GM18520 (cell line): ENCODE results near the gene CAMK2A.

Source experiments
- ATAC-seq: cut with Tn5 transposase; IDR thresholded peaks from one replicate; pipeline ENCODE4 v1.9.1; 2021; ENCODE audit not compliant: unreplicated experiment

The CAMK2A gene

GRCh38 chr5:150279330-150280020, 10.1 kb downstream of the CAMK2A start:
- ATAC-seq = no peak

DNA sequence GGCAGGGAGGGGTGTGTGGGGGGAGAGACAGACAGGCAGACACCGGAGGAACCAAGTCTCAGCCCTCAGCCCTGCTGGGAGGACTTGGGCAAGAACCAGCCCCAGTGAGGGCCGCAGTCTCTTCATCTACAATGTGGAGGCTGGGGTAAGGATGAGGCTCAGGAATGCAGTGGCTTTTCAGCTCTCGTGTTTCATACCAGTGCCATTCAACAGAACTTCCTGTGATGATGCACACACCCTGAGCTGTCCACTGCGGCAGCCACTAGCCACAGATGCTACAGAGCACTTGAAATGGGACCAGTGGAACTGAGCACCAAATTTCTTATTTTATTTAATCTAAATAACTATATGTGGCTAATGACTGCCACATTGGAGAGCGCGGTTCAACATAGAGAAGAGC, 10.7 kb downstream of the CAMK2A start:
- ATAC-seq = no peak

GRCh38 chr5:150278046-150278730, 11.4 kb downstream of the CAMK2A start:
- no peak for ATAC-seq

- ATAC-seq = no peak
These were observed 12.5 kb downstream of the CAMK2A start for GRCh38 chr5:150277043-150277442.

DNA sequence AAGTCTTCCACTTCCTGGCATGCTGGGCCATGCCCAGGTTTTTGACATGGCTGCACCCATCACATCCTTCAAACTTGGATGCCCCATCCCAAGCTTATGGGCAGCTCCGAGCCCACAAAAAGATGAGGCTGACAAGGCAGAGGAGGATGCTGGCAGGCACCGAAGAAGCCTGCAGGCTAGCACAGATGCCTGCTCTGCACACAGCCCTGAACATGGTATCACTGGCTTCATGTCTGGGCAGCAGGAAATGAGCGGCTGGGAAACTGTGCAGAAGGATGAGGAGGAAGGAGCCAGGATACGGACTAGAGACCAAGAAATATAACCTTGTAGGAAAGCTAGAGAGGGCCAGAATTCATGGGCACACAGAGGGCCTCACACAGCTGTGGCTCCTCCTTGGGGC, 14.8 kb downstream of the CAMK2A start:
- no peak for ATAC-seq

- no peak for ATAC-seq
These were observed 17.0 kb downstream of the CAMK2A start for GRCh38 chr5:150272531-150272930.

- ATAC-seq = no peak
These were observed 17.6 kb downstream of the CAMK2A start for GRCh38 chr5:150271923-150272322.

GRCh38 chr5:150271296-150271692, 18.3 kb downstream of the CAMK2A start:
- ATAC-seq = no peak

DNA sequence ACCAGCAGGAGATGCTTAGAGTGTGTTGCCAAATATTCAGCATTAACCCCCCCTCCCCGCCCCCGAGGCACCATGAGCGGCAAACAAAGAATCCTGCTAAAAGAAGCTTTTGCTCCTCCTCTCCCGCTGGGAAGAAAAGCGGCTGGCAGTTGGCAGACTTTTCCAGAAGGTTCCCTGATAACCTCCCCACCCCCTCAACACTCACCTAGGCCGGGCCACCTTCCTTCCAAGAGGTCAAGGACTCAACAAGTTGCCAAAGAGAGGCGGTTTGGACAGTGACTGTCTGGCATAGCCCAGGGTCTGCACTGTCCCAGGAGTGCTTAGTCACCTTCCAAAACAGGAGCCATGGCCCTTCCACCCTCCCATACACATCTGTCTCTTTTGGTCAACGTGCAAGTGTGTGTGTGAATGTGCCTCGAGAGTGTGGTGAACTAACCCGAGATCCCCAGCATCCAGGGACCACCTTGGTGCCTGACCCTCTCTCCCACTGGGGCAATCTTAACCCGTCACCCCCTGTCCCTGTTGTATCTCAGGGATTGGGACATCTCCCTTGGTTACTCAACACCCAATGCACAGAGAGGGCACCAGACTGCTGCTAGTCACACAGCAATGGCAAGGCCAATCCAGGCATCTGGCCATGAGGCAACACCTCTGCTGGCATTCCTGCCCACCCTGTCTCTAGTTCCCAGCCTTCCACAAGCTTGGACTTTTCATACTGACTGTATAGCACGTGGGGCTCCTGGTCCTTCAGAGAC, 18.9 kb downstream of the CAMK2A start:
- no peak for ATAC-seq

- ATAC-seq = no peak
These were observed 22.7 kb downstream of the CAMK2A start for GRCh38 chr5:150266871-150267291.

DNA sequence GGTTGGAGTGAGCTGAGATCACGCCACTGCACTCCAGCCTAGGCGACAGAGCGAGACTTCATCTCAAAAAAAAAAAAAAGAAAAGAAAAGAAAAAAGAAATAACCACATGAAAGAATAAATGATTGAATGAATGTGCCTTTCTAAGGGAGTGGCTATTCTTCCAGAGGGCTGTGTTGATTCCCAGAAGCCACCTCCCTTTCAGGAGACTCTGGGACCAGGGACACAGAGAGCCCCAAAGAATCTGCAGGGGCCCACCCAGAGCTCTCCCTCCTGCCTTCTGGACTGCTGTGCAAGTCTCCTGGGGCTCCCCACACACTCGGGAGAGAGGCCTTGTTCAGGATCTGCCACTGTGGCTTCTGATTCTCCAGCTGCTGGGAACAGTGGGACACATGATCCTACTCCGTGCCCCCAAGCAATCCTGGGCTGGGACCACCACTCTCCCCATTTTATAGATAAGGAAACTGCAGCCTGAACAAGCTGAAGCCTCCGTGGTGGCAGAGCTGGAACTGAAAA, 23.6 kb downstream of the CAMK2A start:
- no peak for ATAC-seq

DNA sequence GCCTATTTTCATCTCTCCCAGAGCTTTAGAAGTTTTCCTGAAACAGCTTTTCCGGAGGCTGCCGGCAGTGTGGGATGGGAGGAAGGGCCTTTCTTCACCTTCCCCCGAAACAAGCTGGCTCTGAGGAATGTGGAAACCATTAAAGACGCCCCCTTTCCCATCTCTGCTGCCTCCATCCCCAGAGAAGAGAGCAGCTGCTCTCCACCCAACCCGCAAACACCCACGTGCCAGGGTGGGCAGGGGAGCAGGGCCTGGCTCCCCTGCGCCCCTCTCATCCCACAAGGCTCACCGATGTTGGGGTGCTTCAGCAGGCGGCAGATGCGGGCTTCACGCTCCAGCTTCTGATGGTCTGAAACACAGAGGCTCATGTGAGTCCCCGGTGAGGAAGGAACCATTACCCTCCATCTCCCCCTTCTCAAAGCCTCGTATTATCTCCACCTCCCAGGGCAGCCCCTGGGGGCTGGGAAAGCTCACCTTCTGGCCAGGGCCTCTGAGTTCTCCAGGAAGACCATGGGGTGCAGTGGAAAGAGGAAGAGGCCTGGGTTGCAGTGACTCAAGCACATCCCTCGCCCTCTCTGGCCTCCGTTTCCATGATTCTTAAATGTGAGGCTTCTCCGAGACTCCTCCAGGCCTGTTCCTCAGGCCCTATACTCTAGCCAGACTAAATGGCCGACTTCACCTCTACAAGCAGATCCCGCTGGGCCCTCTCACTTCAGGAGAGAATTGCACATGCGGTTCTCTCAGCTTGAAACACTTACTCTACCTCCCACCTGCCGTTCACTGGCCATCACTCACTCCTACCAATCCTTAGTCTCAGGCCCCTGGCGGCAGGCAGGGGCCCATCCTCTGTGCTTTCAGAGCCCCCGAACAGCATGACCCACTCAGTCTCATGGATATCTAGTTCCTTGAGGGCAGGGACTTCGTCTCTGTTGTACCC, 24.6 kb downstream of the CAMK2A start:
- no peak for ATAC-seq

- no peak for ATAC-seq
These were observed 25.6 kb downstream of the CAMK2A start for GRCh38 chr5:150263801-150264621.

DNA sequence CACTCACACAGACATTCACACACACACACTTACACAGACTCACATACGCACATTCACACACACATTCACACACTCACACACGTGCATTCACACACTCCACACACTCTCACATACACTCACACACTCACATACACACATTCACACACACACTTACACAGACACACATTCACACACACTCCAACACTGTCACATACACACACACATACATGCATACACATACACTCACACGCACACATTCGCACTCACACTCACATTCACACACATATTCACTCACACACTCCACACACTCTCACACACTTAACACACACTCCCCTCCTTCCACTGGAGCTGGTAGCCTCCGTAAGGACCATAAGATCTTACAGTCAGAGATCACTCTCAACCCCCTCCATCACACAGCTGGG, 26.2 kb downstream of the CAMK2A start:
- no peak for ATAC-seq

DNA sequence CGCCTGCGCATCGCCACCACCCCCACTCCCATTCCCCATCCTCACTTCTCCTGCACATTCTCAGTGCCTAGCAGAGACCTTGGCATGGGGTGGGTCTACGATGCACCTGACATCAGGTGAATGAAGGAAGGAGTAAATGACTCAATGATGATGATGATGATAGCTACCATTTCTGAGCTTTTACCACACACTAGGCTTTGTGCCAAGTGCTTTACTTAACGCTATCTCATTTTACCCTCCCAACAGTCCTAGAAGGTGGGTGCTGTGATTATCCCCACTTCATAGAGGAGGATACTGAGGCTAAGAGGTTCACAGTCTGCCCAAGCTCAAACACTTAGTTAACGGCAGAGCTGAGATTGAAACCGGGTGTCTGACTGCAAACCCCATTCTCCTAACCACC, 27.1 kb downstream of the CAMK2A start:
- ATAC-seq = no peak

- no peak for ATAC-seq
These were observed 28.3 kb downstream of the CAMK2A start for GRCh38 chr5:150261231-150261630.

DNA sequence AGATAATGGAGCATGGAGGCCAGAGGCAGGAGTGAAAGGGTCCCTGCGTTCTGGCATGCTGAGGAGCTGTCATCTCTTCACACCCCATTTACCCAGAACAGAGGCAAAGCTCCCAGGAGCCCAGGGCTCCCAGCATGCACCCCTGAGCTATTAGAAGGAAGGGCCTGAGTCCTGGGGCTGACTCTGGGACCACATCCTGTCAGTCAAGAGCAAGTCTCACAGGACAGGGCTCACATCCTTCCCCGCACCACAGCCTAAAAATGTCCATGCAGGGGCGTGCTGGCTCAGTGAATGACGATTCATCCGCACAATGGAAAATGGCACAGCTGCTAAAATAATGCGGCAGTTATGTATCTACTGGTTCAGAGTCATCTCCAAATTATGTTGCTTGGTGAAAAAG, 31.4 kb downstream of the CAMK2A start:
- no peak for ATAC-seq

GRCh38 chr5:150257424-150257823, 32.1 kb downstream of the CAMK2A start:
- ATAC-seq = no peak

DNA sequence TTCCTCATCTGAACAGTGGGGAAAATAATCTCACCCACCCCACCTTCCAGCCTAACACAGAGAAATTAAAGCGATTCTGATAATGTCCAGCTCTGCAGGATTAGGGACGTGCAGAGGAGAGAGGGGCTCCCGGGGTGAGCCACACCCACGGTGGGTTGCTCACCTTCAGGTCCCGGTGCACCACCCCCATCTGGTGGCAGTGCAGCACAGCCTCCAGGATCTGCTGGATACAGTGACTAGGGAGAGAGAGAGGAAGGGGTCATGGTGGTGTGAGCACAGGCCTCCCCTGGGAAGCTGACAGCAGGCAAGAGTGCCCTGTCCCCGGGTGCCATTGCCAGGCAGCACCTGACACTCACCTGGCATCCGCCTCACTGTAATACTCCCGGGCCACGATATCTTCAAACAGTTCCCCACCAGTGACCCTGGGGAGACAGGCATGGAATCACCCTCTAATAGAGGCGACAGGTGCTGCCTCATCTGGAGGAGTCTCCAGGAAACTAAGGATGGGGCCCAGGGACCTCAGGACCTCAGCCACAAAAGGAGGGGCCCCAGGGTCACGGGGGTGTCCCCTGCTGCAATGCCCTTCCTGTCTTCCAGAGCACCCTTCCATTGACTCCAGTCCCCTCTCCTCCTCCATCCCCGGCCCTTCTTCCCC, 33.0 kb downstream of the CAMK2A start:
- no peak for ATAC-seq
